ENCODE measurements around the gene EEFSEC.

Gene EEFSEC

GRCh38 chr3:128346562-128346961 lies 193.3 kb downstream of the EEFSEC start:
- DNase-seq, result no peak

GRCh38 chr3:128347282-128347681 lies 194.0 kb downstream of the EEFSEC start:
- intact Hi-C loops (cut with DNase I), result no loop called here
- no peak for DNase-seq

More at GRCh38 chr3:128346562-128346961, 193.3 kb downstream of the EEFSEC start:
- intact Hi-C loops (cut with DNase I), result no loop called here

GRCh38 chr3:128348075-128348474 lies 194.8 kb downstream of the EEFSEC start:
- intact Hi-C loops (cut with DNase I), result no loop called here
- DNase-seq, result no peak

GRCh38 chr3:128348805-128349531 lies 195.7 kb downstream of the EEFSEC start:
- intact Hi-C loops (cut with DNase I), result no loop called here
- DNase-seq, result no peak

GRCh38 chr3:128349963-128350599 lies 196.8 kb downstream of the EEFSEC start:
- intact Hi-C loops (cut with DNase I), result no loop called here
- DNase-seq, result peak in 5 of 42 donors; percentile 4 to 36 (median 14)

- DNase-seq, result peak in 6 of 42 donors; percentile 9 to 47 (median 18)
- intact Hi-C loops (cut with DNase I), result no loop called here
Measured at GRCh38 chr3:128351546-128351945, 198.3 kb downstream of the EEFSEC start.

- DNase-seq, result peak in 14 of 42 donors; percentile 6 to 50 (median 22)
- intact Hi-C loops (cut with DNase I), result no loop called here
Measured at GRCh38 chr3:128352326-128352725, 199.0 kb downstream of the EEFSEC start.

GRCh38 chr3:128353361-128353965 lies 200.2 kb downstream of the EEFSEC start:
- no peak for DNase-seq

GRCh38 chr3:128353991-128354687 lies 200.9 kb downstream of the EEFSEC start:
- DNase-seq, result no peak
- intact Hi-C loops (cut with DNase I), result no loop called here

More at GRCh38 chr3:128353361-128353965, 200.2 kb downstream of the EEFSEC start:
- intact Hi-C loops (cut with DNase I), result no loop called here

GRCh38 chr3:128354788-128355542 lies 201.7 kb downstream of the EEFSEC start:
- no peak for DNase-seq
- intact Hi-C loops (cut with DNase I), result no loop called here

GRCh38 chr3:128355543-128355919 lies 202.2 kb downstream of the EEFSEC start:
- intact Hi-C loops (cut with DNase I), result no loop called here

GRCh38 chr3:128356822-128357221 lies 203.5 kb downstream of the EEFSEC start:
- intact Hi-C loops (cut with DNase I), result no loop called here
- no peak for DNase-seq

More at GRCh38 chr3:128355543-128355919, 202.2 kb downstream of the EEFSEC start:
- no peak for DNase-seq

GRCh38 chr3:128357538-128357937 lies 204.3 kb downstream of the EEFSEC start:
- no peak for DNase-seq
- intact Hi-C loops (cut with DNase I), result no loop called here

GRCh38 chr3:128358156-128358895 lies 205.0 kb downstream of the EEFSEC start:
- no peak for DNase-seq
- intact Hi-C loops (cut with DNase I), result no loop called here

GRCh38 chr3:128359060-128359664 lies 205.9 kb downstream of the EEFSEC start:
- no peak for DNase-seq
- intact Hi-C loops (cut with DNase I), result no loop called here

GRCh38 chr3:128359846-128360642 lies 206.8 kb downstream of the EEFSEC start:
- intact Hi-C loops (cut with DNase I), result no loop called here
- DNase-seq, result no peak

GRCh38 chr3:128360705-128361271 lies 207.5 kb downstream of the EEFSEC start:
- intact Hi-C loops (cut with DNase I), result no loop called here
- no peak for DNase-seq

Data from head of caudate nucleus (tissue), 42 donors.